Measurements from ENCODE around the gene IL2RA. TPM values are rescaled to one million over a fixed set of nuclear protein-coding genes. Genes with fewer than 3 reads are reported as not detected.

IL2RA gene
- total and polyA plus RNA-seq, 9 of the 15 experiments (the other 6 are each of a cell fraction or from before 2014, with no cell fraction given), result 0.95 TPM; not detected in 8

GRCh38 chr10:5981529-5981928 lies 80.6 kb downstream of the IL2RA start (continued):
- TF ChIP-seq MGA (IDR thresholded peaks at IDR 0.05) (peak; percentile 56), ZNF76 (CRISPR knock-in tag; IDR thresholded peaks at IDR 0.05; ENCODE audit: borderline replicate concordance) (no peak), CREBBP (IDR thresholded peaks at IDR 0.05; ENCODE audit: low read depth, low read length) (no peak), GTF3C2 (IDR thresholded peaks at IDR 0.05; ENCODE audit: borderline replicate concordance, extremely low read depth, insufficient read length) (no peak), ZBTB9 (CRISPR knock-in tag; IDR thresholded peaks at IDR 0.05) (0 out of 2 replicates have a peak, but pooled peaks have one; percentile 27), LEF1 (IDR thresholded peaks at IDR 0.05) (no peak), EHMT2 (IDR thresholded peaks at IDR 0.05) (no peak; the same call in 1 of the 2 replicates), NFE2 (IDR thresholded peaks at IDR 0.05; ENCODE audit: low read depth) (no peak), MTA3 (IDR thresholded peaks at IDR 0.05; ENCODE audit: borderline replicate concordance) (0 out of 2 replicates have a peak, but pooled peaks have one; percentile 27), ZKSCAN3 (CRISPR knock-in tag; IDR thresholded peaks at IDR 0.05) (no peak), CBX8 (IDR thresholded peaks at IDR 0.05; ENCODE audit: borderline replicate concordance, extremely low read depth, low read depth, low read length, poor library complexity, severe bottlenecking) (no peak), ZNF707 (CRISPR knock-in tag; conservative IDR thresholded peaks at IDR 0.05) (no peak), PHF21A (IDR thresholded peaks at IDR 0.05; ENCODE audit: borderline replicate concordance, low read depth) (no peak)
